Activated CD8-positive, alpha-beta memory T cell treated with anti-CD3 and anti-CD28 coated beads, Interleukin-2, amount 50 U/mL, for 48 hours (primary cell): Measurements from ENCODE around the gene MGAT3.

ENCODE experiments used
- DNase-seq: peaks from one replicate; pipeline ENCODE4 v3.0.0-alpha.2; 2020

The MGAT3 gene

GRCh38 chr22:39473851-39474250, 17.0 kb downstream of the MGAT3 start:
- DNase-seq = no peak

DNA sequence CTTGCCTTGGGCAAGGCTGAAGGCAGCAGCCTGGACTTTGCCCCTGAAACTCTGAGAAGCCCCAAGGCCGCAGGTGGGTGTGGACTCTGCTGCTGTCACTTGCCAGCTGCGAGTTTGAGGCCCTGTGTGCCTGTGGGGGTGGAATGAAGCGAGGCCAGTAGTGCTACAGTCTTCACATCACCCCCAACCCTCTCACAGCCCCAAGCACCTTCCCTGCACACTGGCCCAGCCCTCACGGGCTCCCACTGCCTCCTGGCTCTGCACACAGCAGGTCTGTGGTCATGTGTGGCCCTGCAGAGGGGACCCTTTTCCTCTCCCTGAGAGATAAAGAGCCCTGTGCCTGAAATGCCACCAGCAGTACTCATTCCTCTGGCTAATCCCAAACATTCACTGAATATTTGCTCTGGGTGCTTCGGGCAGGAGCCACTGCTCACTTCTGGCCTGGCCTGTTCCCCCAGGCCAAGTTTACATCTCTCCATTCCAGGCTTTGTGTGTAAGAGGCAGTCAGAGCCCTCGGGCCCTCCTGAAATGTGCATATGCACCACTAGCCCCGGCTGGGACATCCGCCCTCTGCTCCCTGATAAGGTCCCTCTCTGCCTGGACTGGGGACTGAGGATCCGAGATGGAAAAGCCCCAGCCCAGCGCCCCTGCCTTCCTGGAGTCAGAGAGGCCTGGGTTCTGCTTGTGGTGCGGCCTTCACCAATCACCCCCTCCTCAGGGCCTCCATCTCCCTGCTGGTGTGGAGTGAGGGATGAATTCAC, 17.7 kb downstream of the MGAT3 start:
- no peak for DNase-seq

- no peak for DNase-seq
Observed at GRCh38 chr22:39475337-39475736, 18.5 kb downstream of the MGAT3 start.

DNA sequence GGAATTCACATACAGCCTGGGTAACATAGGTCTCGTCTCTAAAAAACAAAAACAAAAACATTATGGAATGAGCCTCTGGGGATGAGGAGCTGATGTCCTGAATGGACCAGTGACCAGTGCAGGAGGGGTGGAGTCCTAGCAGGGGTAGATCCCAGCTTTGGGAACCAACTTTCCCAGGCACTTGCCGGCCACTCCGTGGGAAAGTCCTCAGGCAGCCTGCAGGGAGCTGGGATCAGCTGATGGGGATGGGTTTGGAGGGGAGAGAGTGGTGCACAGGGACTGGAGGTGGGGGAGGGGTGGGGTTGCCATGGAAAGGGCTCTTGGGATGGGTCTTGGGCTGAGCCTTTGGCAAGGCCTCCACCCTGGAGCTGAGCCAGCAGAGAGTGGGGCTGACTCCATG, 19.1 kb downstream of the MGAT3 start:
- DNase-seq = no peak

DNA sequence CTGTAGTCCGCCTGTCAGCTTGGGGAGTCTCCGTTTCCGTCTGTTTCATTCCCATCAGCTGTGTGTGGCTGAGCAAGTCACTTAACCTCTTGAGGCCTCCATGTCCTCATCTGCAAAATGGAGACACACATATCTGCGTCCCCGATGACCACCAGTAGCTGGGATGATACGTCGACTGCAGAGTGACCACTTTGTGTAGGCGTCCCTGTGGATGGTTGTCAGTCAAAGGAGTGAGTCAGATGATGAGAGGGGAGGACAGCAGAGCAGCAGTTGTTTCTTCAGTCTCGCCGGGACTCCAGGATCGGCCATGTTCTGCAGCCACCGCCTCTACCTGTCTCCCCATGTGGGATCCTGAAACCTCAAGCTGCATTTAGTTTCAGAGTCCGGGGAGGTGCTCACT, 19.9 kb downstream of the MGAT3 start:
- DNase-seq = no peak

DNA sequence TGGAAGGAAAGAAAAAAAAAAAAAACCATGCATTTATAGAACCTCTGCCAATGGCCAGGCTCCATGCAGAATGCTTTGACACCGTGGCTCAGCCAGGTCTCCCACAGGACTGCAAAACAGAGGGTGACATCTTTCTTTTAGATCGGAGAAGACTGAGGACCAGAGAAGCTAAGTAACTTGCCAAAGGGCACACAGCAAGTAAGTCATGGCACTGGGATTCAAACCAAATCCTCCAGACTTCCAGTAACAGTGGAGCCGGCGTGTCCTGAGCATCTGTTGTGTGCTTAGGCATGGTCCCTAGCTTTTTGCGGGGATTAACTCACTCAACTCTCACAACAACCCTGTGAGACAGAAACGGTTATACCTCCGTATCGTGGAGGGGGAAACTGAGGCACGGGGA, 20.7 kb downstream of the MGAT3 start:
- no peak for DNase-seq

GRCh38 chr22:39478441-39478850, 21.6 kb downstream of the MGAT3 start:
- no peak for DNase-seq

GRCh38 chr22:39479254-39479653, 22.4 kb downstream of the MGAT3 start:
- no peak for DNase-seq

- no peak for DNase-seq
Observed at GRCh38 chr22:39480557-39480956, 23.7 kb downstream of the MGAT3 start.

- DNase-seq = no peak
Observed at GRCh38 chr22:39481054-39481453, 24.2 kb downstream of the MGAT3 start.

DNA sequence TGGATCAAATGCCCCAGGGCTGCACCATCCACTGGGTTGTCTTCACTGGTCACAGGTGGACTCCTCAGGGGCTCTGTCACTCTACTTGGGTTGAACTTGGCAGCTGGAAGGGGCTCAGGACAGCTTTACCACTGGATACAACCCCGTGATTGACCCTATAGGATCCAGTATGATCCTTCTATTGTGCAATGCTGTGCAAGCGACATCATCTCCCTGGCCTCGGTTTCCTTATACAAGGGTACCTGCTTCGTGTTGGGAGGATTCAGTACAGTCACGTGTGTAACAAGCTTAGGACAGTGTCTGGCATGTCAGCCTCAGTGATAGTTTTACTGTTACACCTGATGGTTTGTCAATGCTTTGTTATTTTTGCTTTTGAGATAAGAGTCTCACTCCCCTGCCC, 24.8 kb downstream of the MGAT3 start:
- DNase-seq = no peak

- no peak for DNase-seq
Observed at GRCh38 chr22:39482768-39483167, 26.0 kb downstream of the MGAT3 start.

DNA sequence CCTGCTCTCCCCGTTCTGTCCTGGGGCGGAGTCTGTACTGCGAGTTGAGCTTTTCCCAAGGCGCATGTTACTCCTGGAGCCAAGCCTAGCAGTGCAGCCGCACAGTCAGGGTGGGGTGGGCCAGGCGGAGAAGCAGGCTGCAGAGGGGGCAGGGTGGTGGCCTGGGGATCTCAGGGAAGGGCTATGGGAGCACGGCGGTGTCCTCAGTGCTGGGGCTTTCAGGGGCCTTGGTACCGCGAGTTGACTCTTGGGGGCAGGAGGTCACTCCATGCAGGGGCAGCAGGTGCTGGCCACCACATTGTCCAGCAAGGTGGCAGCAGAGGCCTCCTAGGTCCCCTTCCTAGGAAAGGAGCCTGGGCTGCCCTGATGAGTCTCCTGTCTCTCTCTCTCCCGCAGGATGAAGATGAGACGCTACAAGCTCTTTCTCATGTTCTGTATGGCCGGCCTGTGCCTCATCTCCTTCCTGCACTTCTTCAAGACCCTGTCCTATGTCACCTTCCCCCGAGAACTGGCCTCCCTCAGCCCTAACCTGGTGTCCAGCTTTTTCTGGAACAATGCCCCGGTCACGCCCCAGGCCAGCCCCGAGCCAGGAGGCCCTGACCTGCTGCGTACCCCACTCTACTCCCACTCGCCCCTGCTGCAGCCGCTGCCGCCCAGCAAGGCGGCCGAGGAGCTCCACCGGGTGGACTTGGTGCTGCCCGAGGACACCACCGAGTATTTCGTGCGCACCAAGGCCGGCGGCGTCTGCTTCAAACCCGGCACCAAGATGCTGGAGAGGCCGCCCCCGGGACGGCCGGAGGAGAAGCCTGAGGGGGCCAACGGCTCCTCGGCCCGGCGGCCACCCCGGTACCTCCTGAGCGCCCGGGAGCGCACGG, 30.4 kb downstream of the MGAT3 start:
- DNase-seq = no peak

DNA sequence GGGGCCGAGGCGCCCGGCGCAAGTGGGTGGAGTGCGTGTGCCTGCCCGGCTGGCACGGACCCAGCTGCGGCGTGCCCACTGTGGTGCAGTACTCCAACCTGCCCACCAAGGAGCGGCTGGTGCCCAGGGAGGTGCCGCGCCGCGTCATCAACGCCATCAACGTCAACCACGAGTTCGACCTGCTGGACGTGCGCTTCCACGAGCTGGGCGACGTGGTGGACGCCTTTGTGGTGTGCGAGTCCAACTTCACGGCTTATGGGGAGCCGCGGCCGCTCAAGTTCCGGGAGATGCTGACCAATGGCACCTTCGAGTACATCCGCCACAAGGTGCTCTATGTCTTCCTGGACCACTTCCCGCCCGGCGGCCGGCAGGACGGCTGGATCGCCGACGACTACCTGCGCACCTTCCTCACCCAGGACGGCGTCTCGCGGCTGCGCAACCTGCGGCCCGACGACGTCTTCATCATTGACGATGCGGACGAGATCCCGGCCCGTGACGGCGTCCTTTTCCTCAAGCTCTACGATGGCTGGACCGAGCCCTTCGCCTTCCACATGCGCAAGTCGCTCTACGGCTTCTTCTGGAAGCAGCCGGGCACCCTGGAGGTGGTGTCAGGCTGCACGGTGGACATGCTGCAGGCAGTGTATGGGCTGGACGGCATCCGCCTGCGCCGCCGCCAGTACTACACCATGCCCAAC, 31.2 kb downstream of the MGAT3 start:
- DNase-seq = no peak

DNA sequence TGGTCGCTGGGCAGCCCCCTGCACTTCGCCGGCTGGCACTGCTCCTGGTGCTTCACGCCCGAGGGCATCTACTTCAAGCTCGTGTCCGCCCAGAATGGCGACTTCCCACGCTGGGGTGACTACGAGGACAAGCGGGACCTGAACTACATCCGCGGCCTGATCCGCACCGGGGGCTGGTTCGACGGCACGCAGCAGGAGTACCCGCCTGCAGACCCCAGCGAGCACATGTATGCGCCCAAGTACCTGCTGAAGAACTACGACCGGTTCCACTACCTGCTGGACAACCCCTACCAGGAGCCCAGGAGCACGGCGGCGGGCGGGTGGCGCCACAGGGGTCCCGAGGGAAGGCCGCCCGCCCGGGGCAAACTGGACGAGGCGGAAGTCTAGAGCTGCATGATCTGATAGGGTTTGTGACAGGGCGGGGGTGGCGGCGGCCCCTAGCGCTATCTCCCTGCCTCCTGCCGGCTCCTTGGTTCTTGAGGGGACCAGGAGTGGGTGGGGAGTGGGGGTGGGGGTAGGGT, 31.8 kb downstream of the MGAT3 start:
- no peak for DNase-seq

DNA sequence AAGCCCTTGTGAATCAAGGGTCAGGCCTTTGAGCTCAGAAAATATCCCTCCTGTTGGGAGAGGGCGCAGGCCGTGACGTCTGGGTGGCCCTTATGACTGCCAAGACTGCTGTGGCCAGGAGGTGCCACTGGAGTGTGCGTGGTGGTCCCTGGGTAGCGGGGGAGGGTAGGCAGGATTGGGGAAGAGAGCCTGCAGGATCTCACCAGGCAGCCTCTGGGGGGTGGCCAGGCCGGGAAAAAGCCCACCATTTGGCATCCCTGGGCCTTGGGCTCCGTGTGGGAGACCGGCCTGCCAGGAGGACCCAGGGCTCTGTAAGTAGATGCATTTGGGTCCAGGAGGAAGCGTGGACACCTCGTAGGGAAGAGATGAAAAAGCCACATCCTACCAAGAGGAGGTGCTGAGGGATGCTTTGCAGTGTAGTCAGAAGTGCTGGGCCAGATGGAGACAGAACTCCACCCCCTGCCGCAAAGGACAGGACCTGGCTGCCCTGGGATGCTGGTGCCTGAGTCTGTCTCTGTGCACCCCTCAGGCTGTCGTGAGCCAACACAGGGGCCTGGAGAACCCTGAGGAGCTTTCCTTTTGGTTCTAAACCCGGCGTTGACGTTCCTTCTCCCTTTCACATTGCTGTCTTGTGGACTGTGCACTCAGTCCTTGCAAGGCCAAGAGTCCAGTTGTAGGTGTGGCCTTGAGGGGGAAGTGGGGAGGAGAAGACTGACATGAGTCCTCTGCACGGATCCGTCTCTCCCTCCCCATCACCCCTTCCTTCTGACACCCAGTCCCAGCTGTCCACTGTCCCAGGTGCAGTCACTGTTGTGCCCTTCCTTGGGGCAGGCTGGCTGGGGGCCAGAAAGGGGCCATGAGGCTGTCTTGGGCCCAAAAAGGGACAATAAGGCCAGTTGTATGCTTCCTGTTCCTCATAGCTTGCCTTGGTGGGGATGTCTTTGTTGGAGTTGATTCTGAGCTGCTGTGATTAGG, 32.6 kb downstream of the MGAT3 start:
- no peak for DNase-seq

DNA sequence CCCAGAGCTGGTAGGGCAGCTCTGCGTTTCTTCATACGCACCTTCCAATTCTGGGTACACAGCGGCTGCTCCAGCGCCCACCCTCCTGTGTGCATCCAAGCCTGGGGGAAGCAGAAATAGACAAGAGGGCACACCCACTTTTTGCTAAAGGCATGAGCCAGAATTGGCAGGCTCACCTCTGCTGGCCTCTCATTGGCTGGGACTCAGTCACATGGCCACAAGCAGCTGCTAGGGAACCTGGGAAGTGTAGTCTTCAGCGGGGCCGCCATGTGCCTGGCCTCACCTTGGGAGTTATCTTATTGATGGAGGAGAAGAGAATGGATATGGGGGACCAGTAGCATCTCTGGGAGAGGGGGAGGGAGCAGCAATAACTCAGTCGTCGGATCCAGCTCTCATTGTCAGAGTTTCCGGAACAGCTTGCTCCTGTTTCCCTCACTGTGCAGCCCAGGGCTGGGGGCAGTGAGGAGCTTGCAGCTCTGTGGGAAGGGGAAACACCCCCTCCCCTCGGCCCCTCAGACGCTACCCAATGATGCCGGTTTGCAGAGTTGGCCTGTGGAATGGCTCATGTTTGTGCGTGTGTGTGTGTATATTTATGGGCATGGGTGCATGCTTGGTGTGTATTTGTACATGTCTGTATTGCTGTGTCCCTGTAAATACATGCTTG, 33.5 kb downstream of the MGAT3 start:
- DNase-seq = peak; percentile 85

- no peak for DNase-seq
Observed at GRCh38 chr22:39490966-39491680, 34.3 kb downstream of the MGAT3 start.

- no peak for DNase-seq
Observed at GRCh38 chr22:39491696-39492095, 34.9 kb downstream of the MGAT3 start.

GRCh38 chr22:39492186-39492585, 35.4 kb downstream of the MGAT3 start:
- DNase-seq = no peak

GRCh38 chr22:39493759-39494158, 36.9 kb downstream of the MGAT3 start:
- DNase-seq = no peak
